Measurements from ENCODE around the gene PRDM10. TPM values are rescaled to one million over a fixed set of nuclear protein-coding genes. Genes with fewer than 3 reads are reported as not detected.

PRDM10 gene
- total RNA-seq, 1 experiment from 2014 or later = 18.9 TPM

DNA sequence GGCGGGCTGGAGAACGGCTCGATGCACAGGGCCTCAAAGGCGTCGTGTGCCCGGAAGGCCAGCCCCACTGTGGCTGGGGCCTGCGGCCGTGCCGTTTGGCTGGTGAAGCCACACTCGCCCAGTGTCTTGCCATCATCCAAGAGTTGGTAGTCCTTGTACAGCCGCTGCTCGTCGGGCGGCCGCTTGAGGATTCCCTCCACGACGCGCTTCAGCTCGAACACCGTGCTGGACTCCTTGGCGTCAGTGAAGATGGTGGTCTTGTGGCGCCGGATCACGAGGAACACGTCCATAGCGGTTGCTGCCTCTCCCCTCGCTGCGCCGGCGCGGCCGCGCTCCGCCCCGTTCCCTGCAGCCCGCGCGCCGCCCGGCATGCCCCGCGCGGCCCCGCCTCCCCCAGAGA is 30.3 kb upstream of the PRDM10 start:
- CTCF ChIA-PET = no interaction called here
- H3K27ac Mint-ChIP-seq = no peak overlapping the region
- no peak for DNase-seq (ENCODE audit: low spot score)
- no peak for TF ChIP-seq JUN (CRISPR knock-in tag; IDR thresholded peaks at IDR 0.05)
- TF ChIP-seq, protein P1, sequence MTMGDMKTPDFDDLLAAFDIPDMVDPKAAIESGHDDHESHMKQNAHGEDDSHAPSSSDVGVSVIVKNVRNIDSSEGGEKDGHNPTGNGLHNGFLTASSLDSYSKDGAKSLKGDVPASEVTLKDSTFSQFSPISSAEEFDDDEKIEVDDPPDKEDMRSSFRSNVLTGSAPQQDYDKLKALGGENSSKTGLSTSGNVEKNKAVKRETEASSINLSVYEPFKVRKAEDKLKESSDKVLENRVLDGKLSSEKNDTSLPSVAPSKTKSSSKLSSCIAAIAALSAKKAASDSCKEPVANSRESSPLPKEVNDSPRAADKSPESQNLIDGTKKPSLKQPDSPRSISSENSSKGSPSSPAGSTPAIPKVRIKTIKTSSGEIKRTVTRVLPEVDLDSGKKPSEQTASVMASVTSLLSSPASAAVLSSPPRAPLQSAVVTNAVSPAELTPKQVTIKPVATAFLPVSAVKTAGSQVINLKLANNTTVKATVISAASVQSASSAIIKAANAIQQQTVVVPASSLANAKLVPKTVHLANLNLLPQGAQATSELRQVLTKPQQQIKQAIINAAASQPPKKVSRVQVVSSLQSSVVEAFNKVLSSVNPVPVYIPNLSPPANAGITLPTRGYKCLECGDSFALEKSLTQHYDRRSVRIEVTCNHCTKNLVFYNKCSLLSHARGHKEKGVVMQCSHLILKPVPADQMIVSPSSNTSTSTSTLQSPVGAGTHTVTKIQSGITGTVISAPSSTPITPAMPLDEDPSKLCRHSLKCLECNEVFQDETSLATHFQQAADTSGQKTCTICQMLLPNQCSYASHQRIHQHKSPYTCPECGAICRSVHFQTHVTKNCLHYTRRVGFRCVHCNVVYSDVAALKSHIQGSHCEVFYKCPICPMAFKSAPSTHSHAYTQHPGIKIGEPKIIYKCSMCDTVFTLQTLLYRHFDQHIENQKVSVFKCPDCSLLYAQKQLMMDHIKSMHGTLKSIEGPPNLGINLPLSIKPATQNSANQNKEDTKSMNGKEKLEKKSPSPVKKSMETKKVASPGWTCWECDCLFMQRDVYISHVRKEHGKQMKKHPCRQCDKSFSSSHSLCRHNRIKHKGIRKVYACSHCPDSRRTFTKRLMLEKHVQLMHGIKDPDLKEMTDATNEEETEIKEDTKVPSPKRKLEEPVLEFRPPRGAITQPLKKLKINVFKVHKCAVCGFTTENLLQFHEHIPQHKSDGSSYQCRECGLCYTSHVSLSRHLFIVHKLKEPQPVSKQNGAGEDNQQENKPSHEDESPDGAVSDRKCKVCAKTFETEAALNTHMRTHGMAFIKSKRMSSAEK (CRISPR knock-in tag; IDR thresholded peaks at IDR 0.05; ENCODE audit: borderline replicate concordance) = no peak
- TF ChIP-seq, protein P2, sequence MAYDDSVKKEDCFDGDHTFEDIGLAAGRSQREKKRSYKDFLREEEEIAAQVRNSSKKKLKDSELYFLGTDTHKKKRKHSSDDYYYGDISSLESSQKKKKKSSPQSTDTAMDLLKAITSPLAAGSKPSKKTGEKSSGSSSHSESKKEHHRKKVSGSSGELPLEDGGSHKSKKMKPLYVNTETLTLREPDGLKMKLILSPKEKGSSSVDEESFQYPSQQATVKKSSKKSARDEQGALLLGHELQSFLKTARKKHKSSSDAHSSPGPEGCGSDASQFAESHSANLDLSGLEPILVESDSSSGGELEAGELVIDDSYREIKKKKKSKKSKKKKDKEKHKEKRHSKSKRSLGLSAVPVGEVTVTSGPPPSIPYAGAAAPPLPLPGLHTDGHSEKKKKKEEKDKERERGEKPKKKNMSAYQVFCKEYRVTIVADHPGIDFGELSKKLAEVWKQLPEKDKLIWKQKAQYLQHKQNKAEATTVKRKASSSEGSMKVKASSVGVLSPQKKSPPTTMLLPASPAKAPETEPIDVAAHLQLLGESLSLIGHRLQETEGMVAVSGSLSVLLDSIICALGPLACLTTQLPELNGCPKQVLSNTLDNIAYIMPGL (CRISPR knock-in tag; IDR thresholded peaks at IDR 0.05) = no peak
- no peak for TF ChIP-seq ZNF219 (CRISPR knock-in tag; IDR thresholded peaks at IDR 0.05; ENCODE audit: borderline replicate concordance)
- TF ChIP-seq, protein P3, sequence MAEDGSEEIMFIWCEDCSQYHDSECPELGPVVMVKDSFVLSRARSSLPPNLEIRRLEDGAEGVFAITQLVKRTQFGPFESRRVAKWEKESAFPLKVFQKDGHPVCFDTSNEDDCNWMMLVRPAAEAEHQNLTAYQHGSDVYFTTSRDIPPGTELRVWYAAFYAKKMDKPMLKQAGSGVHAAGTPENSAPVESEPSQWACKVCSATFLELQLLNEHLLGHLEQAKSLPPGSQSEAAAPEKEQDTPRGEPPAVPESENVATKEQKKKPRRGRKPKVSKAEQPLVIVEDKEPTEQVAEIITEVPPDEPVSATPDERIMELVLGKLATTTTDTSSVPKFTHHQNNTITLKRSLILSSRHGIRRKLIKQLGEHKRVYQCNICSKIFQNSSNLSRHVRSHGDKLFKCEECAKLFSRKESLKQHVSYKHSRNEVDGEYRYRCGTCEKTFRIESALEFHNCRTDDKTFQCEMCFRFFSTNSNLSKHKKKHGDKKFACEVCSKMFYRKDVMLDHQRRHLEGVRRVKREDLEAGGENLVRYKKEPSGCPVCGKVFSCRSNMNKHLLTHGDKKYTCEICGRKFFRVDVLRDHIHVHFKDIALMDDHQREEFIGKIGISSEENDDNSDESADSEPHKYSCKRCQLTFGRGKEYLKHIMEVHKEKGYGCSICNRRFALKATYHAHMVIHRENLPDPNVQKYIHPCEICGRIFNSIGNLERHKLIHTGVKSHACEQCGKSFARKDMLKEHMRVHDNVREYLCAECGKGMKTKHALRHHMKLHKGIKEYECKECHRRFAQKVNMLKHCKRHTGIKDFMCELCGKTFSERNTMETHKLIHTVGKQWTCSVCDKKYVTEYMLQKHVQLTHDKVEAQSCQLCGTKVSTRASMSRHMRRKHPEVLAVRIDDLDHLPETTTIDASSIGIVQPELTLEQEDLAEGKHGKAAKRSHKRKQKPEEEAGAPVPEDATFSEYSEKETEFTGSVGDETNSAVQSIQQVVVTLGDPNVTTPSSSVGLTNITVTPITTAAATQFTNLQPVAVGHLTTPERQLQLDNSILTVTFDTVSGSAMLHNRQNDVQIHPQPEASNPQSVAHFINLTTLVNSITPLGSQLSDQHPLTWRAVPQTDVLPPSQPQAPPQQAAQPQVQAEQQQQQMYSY (CRISPR knock-in tag; IDR thresholded peaks at IDR 0.05) = no peak
- TF ChIP-seq, protein P4, sequence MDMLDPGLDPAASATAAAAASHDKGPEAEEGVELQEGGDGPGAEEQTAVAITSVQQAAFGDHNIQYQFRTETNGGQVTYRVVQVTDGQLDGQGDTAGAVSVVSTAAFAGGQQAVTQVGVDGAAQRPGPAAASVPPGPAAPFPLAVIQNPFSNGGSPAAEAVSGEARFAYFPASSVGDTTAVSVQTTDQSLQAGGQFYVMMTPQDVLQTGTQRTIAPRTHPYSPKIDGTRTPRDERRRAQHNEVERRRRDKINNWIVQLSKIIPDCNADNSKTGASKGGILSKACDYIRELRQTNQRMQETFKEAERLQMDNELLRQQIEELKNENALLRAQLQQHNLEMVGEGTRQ (CRISPR knock-in tag; IDR thresholded peaks at IDR 0.05) = no peak
- TF ChIP-seq, protein P5, sequence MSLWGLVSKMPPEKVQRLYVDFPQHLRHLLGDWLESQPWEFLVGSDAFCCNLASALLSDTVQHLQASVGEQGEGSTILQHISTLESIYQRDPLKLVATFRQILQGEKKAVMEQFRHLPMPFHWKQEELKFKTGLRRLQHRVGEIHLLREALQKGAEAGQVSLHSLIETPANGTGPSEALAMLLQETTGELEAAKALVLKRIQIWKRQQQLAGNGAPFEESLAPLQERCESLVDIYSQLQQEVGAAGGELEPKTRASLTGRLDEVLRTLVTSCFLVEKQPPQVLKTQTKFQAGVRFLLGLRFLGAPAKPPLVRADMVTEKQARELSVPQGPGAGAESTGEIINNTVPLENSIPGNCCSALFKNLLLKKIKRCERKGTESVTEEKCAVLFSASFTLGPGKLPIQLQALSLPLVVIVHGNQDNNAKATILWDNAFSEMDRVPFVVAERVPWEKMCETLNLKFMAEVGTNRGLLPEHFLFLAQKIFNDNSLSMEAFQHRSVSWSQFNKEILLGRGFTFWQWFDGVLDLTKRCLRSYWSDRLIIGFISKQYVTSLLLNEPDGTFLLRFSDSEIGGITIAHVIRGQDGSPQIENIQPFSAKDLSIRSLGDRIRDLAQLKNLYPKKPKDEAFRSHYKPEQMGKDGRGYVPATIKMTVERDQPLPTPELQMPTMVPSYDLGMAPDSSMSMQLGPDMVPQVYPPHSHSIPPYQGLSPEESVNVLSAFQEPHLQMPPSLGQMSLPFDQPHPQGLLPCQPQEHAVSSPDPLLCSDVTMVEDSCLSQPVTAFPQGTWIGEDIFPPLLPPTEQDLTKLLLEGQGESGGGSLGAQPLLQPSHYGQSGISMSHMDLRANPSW (CRISPR knock-in tag; conservative IDR thresholded peaks at IDR 0.05; ENCODE audit: low read depth) = no peak
- no peak for TF ChIP-seq ZNF396 (CRISPR knock-in tag; IDR thresholded peaks at IDR 0.05; ENCODE audit: borderline replicate concordance)
- TF ChIP-seq FOXJ3 (CRISPR knock-in tag; IDR thresholded peaks at IDR 0.05; ENCODE audit: borderline replicate concordance) = no peak
- no peak for TF ChIP-seq ZNF121 (CRISPR knock-in tag; IDR thresholded peaks at IDR 0.05)
- TF ChIP-seq SP1 (CRISPR knock-in tag; conservative IDR thresholded peaks at IDR 0.05) = no peak
- no peak overlapping the region for H3K4me3 Mint-ChIP-seq
- no peak; the same call in 1 of the 2 replicates for ATAC-seq
- no peaks in the 10 kb centered on the region for H3K9me3 Mint-ChIP-seq
- peaks cover 6% of the 10 kb centered on the region for H3K4me1 Mint-ChIP-seq
- H3K27me3 Mint-ChIP-seq (ENCODE audit: low read depth) = no peaks in the 10 kb centered on the region
- no peaks in the 10 kb centered on the region for H3K36me3 Mint-ChIP-seq
- POLR2A ChIA-PET = interaction anchor here (0.7 kb wide), 1 partner anchor 189 kb away, joined by 3 read pairs; no protein-coding TSS in a partner anchor

DNA sequence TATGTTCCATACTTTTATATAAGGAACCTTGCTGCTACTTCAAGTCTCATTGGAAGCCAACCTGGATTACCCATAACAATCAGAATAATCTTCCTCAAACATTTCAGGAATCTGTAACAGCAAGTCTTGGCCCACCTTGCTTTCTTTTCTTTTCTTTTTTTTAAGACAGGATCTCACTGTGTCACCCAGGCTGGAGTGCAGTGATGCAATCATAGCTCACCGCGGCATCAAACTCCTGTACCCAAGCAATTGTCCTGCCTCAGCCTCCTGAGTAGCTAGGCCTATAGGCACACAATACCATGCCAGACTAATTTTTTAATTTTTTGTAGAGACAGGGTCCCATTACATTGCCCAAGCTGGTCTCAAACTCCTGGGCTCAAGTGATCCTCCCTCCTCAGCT is 29.3 kb upstream of the PRDM10 start:
- Mint-ChIP-seq H3K27me3 (ENCODE audit: low read depth) (no peaks in the 10 kb centered on the region), H3K4me3 (no peak overlapping the region), H3K4me1 (peaks cover 4% of the 10 kb centered on the region), H3K27ac (no peak overlapping the region), H3K36me3 (no peaks in the 10 kb centered on the region), H3K9me3 (no peaks in the 10 kb centered on the region)
- ATAC-seq (no peak), DNase-seq (ENCODE audit: low spot score) (no peak)
- POLR2A ChIA-PET = no interaction called here
- no peak for TF ChIP-seq SMAD4 (CRISPR knock-in tag; IDR thresholded peaks at IDR 0.05)
- TF ChIP-seq, protein P6, sequence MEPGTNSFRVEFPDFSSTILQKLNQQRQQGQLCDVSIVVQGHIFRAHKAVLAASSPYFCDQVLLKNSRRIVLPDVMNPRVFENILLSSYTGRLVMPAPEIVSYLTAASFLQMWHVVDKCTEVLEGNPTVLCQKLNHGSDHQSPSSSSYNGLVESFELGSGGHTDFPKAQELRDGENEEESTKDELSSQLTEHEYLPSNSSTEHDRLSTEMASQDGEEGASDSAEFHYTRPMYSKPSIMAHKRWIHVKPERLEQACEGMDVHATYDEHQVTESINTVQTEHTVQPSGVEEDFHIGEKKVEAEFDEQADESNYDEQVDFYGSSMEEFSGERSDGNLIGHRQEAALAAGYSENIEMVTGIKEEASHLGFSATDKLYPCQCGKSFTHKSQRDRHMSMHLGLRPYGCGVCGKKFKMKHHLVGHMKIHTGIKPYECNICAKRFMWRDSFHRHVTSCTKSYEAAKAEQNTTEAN (CRISPR knock-in tag; IDR thresholded peaks at IDR 0.05) = no peak
- TF ChIP-seq, protein P7, sequence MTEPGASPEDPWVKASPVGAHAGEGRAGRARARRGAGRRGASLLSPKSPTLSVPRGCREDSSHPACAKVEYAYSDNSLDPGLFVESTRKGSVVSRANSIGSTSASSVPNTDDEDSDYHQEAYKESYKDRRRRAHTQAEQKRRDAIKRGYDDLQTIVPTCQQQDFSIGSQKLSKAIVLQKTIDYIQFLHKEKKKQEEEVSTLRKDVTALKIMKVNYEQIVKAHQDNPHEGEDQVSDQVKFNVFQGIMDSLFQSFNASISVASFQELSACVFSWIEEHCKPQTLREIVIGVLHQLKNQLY (CRISPR knock-in tag; IDR thresholded peaks at IDR 0.05) = no peak
- TF ChIP-seq TEAD4 (CRISPR knock-in tag; IDR thresholded peaks at IDR 0.05) = no peak
- TF ChIP-seq FOXJ3 (CRISPR knock-in tag; IDR thresholded peaks at IDR 0.05; ENCODE audit: borderline replicate concordance) = no peak
- no peak for TF ChIP-seq PRRX2 (CRISPR knock-in tag; IDR thresholded peaks at IDR 0.05)
- CTCF ChIA-PET = no interaction called here
